Measurements from ENCODE around the gene UGT1A8. TPM values are rescaled to one million over a fixed set of nuclear protein-coding genes. Genes with fewer than 3 reads are reported as not detected.

The UGT1A8 gene
- total and polyA plus RNA-seq, 2 of the 4 experiments (the other 2 are of a cell fraction): not detected

DNA sequence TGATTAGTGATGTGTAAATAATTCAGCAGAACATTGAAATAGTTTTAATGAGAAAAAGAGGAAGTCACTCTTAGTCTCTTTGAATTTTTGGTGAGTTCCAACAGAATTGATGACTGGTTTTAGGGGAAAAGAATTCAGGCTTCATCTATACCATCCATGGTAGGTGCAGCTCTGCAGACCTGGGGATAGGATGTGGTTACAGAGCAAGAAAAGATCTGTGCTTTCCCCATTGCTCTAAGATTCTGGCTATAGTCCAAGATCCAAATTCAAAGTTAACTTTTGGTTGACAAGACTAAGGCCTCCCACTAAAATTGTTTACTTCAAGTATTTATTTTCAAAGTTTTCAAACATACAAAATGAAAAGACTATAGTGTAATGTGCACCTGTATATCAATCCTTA, 22.4 kb downstream of the UGT1A8 start:
- Histone ChIP-seq H2BK20ac (ENCODE audit: low read depth, low read length) (no peak overlapping the region), H4K20me1 (ENCODE audit: insufficient read depth, low read length) (no peaks in the 10 kb centered on the region), H4K8ac (ENCODE audit: low read depth in 2 of 2, low read length in 2 of 2) (no peak overlapping the region), H3K4me3 (ENCODE audit: insufficient read depth, low read depth, low read length) (no peak overlapping the region), H2BK15ac (ENCODE audit: low read depth, low read length) (no peak overlapping the region), H3K4me2 (ENCODE audit: low read depth, low read length) (no peak overlapping the region), H2AK5ac (ENCODE audit: low read depth, low read length) (no peak overlapping the region), H4K5ac (ENCODE audit: low read depth, low read length) (no peak overlapping the region), H3K14ac (replicated peaks; ENCODE audit: low read depth, low read length) (no peak overlapping the region), H3K9me3 (ENCODE audit: control insufficient read depth, insufficient read depth, low read length) (no peaks in the 10 kb centered on the region), H3K9me1 (ENCODE audit: insufficient read depth, low read length) (no peaks in the 10 kb centered on the region), H3K18ac (ENCODE audit: low read depth, low read length) (no peak overlapping the region), H3K36me3 (ENCODE audit: control insufficient read depth, insufficient read depth, low read length) (no peaks in the 10 kb centered on the region), H2BK120ac (ENCODE audit: low read depth, low read length) (no peak overlapping the region), H3K9ac (ENCODE audit: low read depth, low read length) (no peak overlapping the region), H3K27ac (ENCODE audit: insufficient read depth, low read length) (no peak overlapping the region), H4K91ac (ENCODE audit: insufficient read depth, low read depth, low read length) (no peak overlapping the region), H3K79me1 (ENCODE audit: low read depth in 1 of 2, low read length in 2 of 2) (no peaks in the 10 kb centered on the region), H3K27me3 (ENCODE audit: control insufficient read depth, insufficient read depth, low read length) (peaks cover 1% of the 10 kb centered on the region; the same call in 1 of the 2 replicates), H2BK5ac (ENCODE audit: low read depth, low read length, poor library complexity, severe bottlenecking) (no peak overlapping the region), H3K56ac (ENCODE audit: extremely low read depth, insufficient read depth, low read length) (no peak overlapping the region), H3K4ac (ENCODE audit: low read depth, low read length) (no peak overlapping the region), H3K23ac (ENCODE audit: low read depth, low read length) (no peak overlapping the region), H2AFZ (replicated peaks; ENCODE audit: low read length, poor library complexity) (no peak overlapping the region), H2AK9ac (replicated peaks; ENCODE audit: low read depth, low read length, poor library complexity) (no peak overlapping the region), H3K4me1 (ENCODE audit: control insufficient read depth, insufficient read depth, low read length) (no peaks in the 10 kb centered on the region)
- intact Hi-C loops (cut with micrococcal nuclease) (no loop called here), in situ Hi-C loops (cut with MboI; ENCODE audit: low sequenced_read_pairs) (no loop called here), dilution Hi-C loops (cut with HindIII; ENCODE audit: low sequenced_read_pairs, unreplicated experiment) (no loop called here)
- ChIA-PET CTCF (no interaction called here), POLR2A (ENCODE audit: unreplicated experiment) (no interaction called here)
- no peak for TF ChIP-seq NFE2L2 (IDR thresholded peaks at IDR 0.05; ENCODE audit: low read depth, low read length)
- TF ChIP-seq, protein P1, sequence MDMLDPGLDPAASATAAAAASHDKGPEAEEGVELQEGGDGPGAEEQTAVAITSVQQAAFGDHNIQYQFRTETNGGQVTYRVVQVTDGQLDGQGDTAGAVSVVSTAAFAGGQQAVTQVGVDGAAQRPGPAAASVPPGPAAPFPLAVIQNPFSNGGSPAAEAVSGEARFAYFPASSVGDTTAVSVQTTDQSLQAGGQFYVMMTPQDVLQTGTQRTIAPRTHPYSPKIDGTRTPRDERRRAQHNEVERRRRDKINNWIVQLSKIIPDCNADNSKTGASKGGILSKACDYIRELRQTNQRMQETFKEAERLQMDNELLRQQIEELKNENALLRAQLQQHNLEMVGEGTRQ (IDR thresholded peaks at IDR 0.05; ENCODE audit: low read depth, low read length): no peak
- TF ChIP-seq CHD1 (IDR thresholded peaks at IDR 0.05; ENCODE audit: low read depth, low read length): no peak
- TF ChIP-seq MAZ (IDR thresholded peaks at IDR 0.05; ENCODE audit: borderline replicate concordance, low read depth, low read length): no peak
- TF ChIP-seq FOS (IDR thresholded peaks at IDR 0.05; ENCODE audit: low read depth, low read length): no peak
- no peak for TF ChIP-seq POLR2A (IDR thresholded peaks at IDR 0.05; ENCODE audit: low read depth, low read length)
- no peak for TF ChIP-seq MXI1 (IDR thresholded peaks at IDR 0.05; ENCODE audit: borderline replicate concordance, low read depth, low read length)
- no peak for TF ChIP-seq CEBPB (IDR thresholded peaks at IDR 0.05; ENCODE audit: low read depth, low read length)
- no peak for ATAC-seq (ENCODE audit: low read depth)
- no TSS peak for BruUV-seq (replicated peaks)
- no peak for DNase-seq

Measured in IMR-90 (cell line).